B cell (primary cell): ENCODE measurements around the gene FLT1.

Source experiments
- EZH2 ChIP-seq: IDR thresholded peaks from 2 replicates; pipeline ENCODE4 v1.6.1; 2012; ENCODE audit warnings: borderline replicate concordance, low read depth, mild to moderate bottlenecking, moderate library complexity, low read length; ENCODE audit not compliant: insufficient read depth, poor library complexity, severe bottlenecking
- TF ChIP-seq, protein P1 (sequence below): fragments of 200-600 bp; IDR thresholded peaks from one replicate; pipeline ENCODE4 v1.8.0; 2022; ENCODE audit warnings: antibody characterized with exemption, mild to moderate bottlenecking

DNA sequence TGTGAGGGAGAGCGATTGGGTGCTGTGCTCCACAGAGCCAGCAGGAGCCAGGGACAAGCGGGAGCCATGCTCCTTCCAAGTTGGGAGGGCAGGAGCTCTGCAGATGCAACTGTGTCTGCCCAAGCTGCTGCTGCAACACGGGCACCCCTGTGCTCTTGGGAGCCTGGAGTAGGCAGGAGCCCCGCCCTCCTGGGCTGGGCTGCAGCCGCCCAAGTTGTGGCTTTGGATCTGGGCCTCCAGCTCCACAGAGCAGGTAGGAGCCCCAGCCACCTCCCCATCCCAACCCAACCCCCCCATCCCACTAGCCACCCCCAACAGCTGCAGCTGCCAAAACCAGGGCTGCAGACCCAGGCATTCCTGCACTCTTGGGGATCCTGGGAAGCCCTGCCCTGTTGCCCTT lies 39.9 kb upstream of the FLT1 start:
- TF ChIP-seq, protein P1, sequence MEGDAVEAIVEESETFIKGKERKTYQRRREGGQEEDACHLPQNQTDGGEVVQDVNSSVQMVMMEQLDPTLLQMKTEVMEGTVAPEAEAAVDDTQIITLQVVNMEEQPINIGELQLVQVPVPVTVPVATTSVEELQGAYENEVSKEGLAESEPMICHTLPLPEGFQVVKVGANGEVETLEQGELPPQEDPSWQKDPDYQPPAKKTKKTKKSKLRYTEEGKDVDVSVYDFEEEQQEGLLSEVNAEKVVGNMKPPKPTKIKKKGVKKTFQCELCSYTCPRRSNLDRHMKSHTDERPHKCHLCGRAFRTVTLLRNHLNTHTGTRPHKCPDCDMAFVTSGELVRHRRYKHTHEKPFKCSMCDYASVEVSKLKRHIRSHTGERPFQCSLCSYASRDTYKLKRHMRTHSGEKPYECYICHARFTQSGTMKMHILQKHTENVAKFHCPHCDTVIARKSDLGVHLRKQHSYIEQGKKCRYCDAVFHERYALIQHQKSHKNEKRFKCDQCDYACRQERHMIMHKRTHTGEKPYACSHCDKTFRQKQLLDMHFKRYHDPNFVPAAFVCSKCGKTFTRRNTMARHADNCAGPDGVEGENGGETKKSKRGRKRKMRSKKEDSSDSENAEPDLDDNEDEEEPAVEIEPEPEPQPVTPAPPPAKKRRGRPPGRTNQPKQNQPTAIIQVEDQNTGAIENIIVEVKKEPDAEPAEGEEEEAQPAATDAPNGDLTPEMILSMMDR, result no peak
- no peak for TF ChIP-seq EZH2
